ENCODE results near the gene PLCH1.
A peak's percentile ranks its signal among the peaks of the same experiment; 100 is the strongest.

PLCH1 gene

GRCh38 chr3:155744626-155745324, at the start of gene PLCH1:
TSS of gene PLCH1 (minus strand) at chr3:155745071. CDS start at chr3:155704224, 40,847 bp downstream.
- peak; percentile 3 for DNase-seq (ENCODE audit: low read depth)

GRCh38 chr3:155792532-155792931, 47.7 kb upstream of the PLCH1 start:
- DNase-seq (ENCODE audit: low read depth), result no peak

GRCh38 chr3:155791190-155791589, 46.3 kb upstream of the PLCH1 start:
- no peak for DNase-seq (ENCODE audit: low read depth)

GRCh38 chr3:155790272-155790925, 45.5 kb upstream of the PLCH1 start:
- no peak for DNase-seq (ENCODE audit: low read depth)

- no peak for DNase-seq (ENCODE audit: low read depth)
Measured at GRCh38 chr3:155785662-155786295, 40.9 kb upstream of the PLCH1 start.

GRCh38 chr3:155782390-155782953, 37.6 kb upstream of the PLCH1 start:
- DNase-seq (ENCODE audit: low read depth), result no peak

- DNase-seq (ENCODE audit: low read depth), result no peak
Measured at GRCh38 chr3:155780291-155780690, 35.4 kb upstream of the PLCH1 start.

- no peak for DNase-seq (ENCODE audit: low read depth)
Measured at GRCh38 chr3:155778462-155778861, 33.6 kb upstream of the PLCH1 start.

- DNase-seq (ENCODE audit: low read depth), result no peak
Measured at GRCh38 chr3:155772801-155773200, 27.9 kb upstream of the PLCH1 start.

GRCh38 chr3:155771126-155771525, 26.3 kb upstream of the PLCH1 start:
- no peak for DNase-seq (ENCODE audit: low read depth)

GRCh38 chr3:155766206-155766605, 21.3 kb upstream of the PLCH1 start:
- no peak for DNase-seq (ENCODE audit: low read depth)

GRCh38 chr3:155763870-155764463, 19.1 kb upstream of the PLCH1 start:
- DNase-seq (ENCODE audit: low read depth), result no peak

- no peak for DNase-seq (ENCODE audit: low read depth)
Measured at GRCh38 chr3:155760653-155761052, 15.8 kb upstream of the PLCH1 start.

GRCh38 chr3:155757577-155757976, 12.7 kb upstream of the PLCH1 start:
- no peak for DNase-seq (ENCODE audit: low read depth)

GRCh38 chr3:155753038-155753639, 8.3 kb upstream of the PLCH1 start:
- no peak for DNase-seq (ENCODE audit: low read depth)

- DNase-seq (ENCODE audit: low read depth), result no peak
Measured at GRCh38 chr3:155748611-155749365, 3.9 kb upstream of the PLCH1 start.

GRCh38 chr3:155747946-155748290, 3.0 kb upstream of the PLCH1 start:
- no peak for DNase-seq (ENCODE audit: low read depth)

- DNase-seq (ENCODE audit: low read depth), result no peak
Measured at GRCh38 chr3:155747286-155747945, 2.5 kb upstream of the PLCH1 start.

GRCh38 chr3:155746703-155747102, 1.8 kb upstream of the PLCH1 start:
- DNase-seq (ENCODE audit: low read depth), result no peak

GRCh38 chr3:155745795-155746550, 1.1 kb upstream of the PLCH1 start:
- no peak for DNase-seq (ENCODE audit: low read depth)

All from stimulated activated CD8-positive, alpha-beta memory T cell treated with anti-CD3 and anti-CD28 coated beads, Interleukin-15, amount 100 ng/mL, for 24 hours (primary cell).